AG08395 (cell line): ENCODE data around the gene HSPA12B.

ENCODE experiments used
- DNase-seq: peaks from one replicate; pipeline ENCODE4 v3.0.0; 2012; ENCODE audit warnings: mixed read lengths, low spot score

Gene HSPA12B

GRCh38 chr20:3749087-3749688 is 16.7 kb downstream of the HSPA12B start:
- DNase-seq: no peak

DNA sequence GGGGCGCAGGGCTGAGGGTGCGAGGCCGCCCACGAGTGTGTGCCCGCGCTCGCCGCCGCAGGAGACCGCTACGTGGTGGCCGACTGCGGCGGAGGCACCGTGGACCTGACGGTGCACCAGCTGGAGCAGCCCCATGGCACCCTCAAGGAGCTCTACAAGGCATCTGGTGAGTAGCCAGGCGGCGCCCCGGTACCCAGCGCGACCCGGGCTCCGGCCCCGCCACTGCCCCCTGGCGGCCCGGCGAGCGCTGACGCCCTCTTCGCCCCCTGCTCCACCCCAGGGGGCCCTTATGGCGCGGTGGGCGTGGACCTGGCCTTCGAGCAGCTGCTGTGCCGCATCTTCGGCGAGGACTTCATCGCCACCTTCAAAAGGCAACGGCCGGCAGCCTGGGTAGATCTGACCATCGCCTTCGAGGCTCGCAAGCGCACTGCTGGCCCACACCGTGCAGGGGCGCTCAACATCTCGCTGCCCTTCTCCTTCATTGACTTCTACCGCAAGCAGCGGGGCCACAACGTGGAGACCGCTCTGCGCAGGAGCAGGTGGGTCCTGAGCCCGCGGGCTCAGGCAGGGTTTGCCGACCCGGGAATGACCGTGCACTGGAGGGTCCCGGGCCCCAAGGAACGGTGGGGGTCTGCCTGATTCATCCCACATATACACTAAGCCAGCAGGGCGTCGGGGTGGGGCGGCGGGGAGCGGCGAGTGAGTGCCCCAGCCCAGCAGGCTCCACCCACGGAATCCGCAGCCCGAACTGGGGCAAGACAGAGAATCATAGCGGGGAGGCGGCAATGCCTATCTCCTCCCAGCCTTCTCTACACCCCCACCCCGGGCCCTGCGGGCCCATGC is 17.4 kb downstream of the HSPA12B start:
- DNase-seq: no peak

DNA sequence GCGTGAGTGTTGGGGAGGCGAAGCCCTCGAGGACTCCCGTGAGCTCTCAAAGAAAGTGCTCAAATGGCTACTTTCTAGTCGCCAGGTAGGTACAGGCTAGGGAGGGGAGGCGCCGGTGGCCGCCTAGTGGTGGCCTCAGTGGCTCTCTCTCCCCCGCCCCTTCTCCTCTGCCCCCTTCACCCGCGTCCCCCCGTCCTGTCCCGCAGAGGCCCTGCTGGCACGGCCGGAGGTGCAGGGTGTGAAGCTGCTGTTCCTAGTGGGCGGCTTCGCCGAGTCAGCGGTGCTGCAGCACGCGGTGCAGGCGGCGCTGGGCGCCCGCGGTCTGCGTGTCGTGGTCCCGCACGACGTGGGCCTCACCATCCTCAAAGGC is 18.8 kb downstream of the HSPA12B start:
- DNase-seq: no peak

- DNase-seq: no peak
Observed at GRCh38 chr20:3751675-3752385, 19.3 kb downstream of the HSPA12B start.

- DNase-seq: no peak
Observed at GRCh38 chr20:3752386-3752759, 19.9 kb downstream of the HSPA12B start.

- DNase-seq: peak; percentile 87
Observed at GRCh38 chr20:3753098-3753497, 20.6 kb downstream of the HSPA12B start.

DNA sequence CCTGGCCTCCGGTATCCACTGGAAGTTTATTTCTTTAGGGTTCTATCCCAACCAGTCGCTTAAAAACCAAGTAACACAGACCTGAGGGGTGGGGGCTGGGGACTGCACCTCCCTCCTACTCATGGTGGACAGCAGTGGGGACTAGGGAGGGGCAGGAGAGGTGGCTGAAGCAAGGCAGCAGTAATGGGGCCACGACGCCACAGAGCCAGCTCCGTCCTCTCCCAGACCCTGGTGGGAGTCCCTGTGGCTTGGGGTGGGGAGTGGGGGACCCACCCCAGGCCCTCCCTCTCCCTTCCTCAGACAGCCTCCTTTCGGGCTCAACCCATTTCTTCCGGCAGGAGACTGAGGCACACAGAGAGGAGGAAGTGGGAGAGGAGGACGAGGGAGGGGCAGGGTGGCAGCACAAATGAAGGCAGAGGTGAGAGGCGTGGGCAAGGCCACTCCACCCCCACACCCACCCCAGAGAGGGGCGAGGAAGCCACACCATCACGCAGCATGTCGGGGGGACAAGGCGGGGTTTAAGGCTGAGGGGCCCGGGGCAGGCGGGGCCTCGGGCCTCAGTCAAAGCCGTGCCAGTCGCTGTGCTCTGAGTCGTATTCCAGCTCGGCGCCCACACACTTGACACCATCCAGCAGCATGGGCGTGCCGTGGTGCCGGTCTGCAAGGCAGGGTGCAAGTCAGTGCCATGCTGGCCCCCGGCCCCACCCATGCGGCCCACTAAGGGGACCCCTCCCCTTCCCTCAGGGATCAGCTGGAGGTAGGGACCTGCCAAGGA is 21.2 kb downstream of the HSPA12B start:
- no peak for DNase-seq

GRCh38 chr20:3754276-3754630 is 21.8 kb downstream of the HSPA12B start:
- no peak for DNase-seq

DNA sequence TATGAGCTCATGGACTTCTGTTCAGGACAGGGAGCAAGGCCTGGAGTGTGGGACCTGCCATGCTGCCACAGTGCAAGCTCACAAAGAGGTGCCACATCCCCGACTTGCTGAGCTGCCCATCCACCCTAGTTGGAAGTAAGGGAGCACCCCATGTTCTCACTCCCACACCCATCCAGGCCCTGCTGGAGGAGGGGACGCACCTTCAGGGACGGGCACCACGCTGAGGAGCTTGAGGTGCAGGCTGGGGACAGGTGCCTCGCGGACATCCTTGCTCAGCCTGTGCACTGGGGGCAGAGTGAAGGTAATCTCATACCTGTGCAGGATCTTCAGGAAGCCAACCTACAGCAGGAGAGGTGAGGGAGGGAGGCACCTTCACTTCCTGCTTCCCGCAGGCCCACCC is 22.8 kb downstream of the HSPA12B start:
- DNase-seq: no peak

DNA sequence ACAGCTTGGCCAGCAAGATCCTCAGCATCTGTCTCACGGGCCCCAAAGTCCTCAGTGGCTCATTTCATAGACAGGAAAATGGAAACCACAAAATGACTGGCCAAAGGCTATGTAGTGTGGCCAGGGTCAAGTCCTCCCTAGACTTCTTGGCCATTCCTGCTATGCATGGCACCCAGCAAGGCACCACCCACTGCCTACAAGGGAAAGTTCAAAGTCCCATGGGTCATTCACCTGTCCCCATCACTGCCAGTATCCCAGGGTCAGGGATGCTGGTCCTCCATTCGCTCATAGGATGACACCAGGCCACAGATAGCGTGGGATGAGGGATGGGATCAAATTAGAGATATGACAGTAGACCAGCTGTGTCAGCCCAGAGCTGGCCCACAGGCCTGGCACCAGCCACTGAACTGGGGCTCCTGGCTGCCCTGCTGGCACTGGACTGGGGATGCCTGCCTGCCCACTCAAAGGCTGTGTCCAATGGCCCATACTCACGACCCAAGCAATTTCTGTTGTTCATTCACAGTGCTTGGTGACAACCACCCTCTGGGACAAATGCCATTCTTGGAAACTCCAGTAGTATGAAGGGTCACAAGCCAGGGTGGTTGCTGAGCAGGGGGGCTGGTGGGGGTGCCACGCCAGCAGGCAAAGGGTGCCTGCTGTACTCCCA is 23.5 kb downstream of the HSPA12B start:
- DNase-seq: no peak

GRCh38 chr20:3757268-3757667 is 24.8 kb downstream of the HSPA12B start:
- DNase-seq: no peak

DNA sequence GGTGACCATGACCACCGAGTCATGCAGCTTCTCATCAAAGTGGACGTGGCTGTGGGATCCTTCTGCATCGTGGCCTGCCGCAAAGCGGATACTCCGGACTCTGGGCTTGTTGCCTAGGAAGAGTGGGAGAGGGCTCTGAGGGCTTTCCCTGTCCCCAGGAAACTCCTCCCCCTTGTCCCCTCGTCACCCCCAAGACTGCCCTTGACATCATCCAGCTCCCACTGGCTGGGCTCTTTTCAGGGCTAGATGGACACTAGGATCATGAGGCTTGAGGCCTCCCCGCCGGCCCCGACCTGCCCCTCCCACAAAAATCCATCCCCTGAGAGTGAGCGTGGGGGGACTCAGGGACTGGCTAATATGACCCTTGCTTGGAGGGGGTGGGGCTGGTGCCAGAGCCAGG is 26.1 kb downstream of the HSPA12B start:
- no peak for DNase-seq

GRCh38 chr20:3759316-3759823 is 26.9 kb downstream of the HSPA12B start:
- DNase-seq: no peak

- DNase-seq: no peak
Observed at GRCh38 chr20:3759884-3760283, 27.4 kb downstream of the HSPA12B start.

DNA sequence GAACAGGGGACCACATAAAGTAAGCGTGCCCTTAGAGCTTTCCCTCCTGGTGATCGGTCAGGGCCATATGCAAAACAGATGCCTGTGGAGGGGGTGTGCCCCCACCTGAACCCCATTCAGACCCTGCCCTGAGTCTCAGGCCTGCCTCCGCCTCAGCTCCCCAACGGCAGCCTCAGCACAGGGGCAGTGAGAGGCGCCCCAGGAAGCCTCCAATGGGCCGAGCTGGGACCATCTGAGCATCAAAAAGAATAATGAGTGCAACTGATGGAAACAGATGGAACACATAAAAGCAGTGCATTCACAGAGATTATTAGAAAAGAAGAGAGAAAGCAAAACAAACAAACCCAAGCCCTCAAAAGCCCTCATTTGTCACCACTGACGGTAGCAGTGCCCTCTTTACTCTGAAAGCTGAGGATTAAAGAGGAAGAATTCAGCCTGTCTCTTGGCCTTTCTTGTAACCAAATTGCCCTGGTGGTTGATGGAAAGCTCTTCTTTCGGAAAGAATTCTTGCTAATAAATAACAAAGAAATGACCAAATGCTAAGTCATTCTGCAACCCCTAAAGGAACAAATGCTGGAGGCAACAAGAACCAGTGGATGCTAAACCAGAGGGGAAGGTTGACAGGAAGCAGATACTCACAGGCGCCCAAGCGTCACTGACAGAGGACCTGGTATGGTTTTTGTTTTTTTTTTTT is 28.3 kb downstream of the HSPA12B start:
- no peak for DNase-seq

- no peak for DNase-seq
Observed at GRCh38 chr20:3763671-3764601, 31.5 kb downstream of the HSPA12B start.

DNA sequence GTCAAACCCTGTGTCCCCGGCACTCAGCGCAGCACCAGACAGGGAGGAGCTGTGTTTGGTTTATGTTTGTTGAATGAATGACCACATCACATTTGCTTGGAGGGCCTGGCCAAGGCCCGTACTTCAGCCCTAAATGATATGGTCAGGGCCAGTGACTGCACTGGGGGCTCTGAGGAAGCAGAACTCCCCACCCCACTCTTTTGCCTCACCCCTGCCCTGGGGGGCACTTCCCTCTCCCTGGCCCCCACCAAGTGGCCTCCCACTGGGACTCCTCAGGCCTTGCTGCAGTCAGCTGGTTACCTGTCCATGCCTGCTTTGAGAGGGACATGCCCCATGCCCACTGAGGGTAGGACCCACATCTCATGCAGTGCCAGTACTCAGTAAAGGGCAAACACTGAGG is 32.2 kb downstream of the HSPA12B start:
- no peak for DNase-seq

DNA sequence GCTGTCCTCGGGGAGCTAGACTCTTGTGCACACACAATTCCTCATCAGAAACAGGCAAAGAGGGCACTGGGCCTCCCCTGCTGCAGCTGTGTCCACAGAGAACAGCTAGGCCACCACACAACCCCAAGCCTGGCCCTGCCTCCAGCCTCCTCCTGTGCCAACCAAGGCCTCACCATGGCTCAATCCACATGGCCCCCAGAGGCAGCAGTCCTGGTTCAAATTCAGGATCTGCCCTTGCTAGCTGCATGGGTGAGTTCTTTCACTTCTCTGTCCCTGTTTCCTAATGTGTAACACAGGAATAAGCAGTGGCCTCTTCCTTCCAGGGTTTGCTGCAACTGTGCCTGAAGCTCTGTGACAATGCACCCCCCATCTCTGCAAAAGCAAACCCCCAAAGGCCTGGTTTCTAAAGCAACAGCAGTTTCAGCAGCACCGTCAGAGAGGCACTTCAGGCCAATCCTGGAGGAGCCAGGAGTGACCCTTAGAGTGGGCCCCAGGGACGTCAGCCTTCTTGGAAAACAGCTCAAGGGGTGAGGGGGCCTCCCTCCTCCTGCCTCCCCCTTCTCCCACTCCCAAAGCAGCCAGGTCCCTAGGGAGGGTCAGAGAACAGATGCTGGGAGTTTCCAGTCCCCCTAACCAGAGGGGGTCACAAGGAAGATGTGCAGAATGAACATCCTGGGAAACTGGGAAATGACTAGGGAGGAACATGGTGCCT is 32.8 kb downstream of the HSPA12B start:
- DNase-seq: no peak

- no peak for DNase-seq
Observed at GRCh38 chr20:3766422-3767109, 34.1 kb downstream of the HSPA12B start.
